GM12878 (cell line): ENCODE results near the gene ACKR1. TPM values are rescaled to one million over a fixed set of nuclear protein-coding genes. Genes with fewer than 3 reads are reported as not detected.

ENCODE experiments used
- CREB1 ChIP-seq: IDR thresholded peaks from 2 replicates; pipeline ENCODE4 v1.6.1; 2012; ENCODE audit warnings: low read depth, mild to moderate bottlenecking, inconsistent platforms
- ESRRA ChIP-seq: IDR thresholded peaks from 2 replicates; pipeline ENCODE4 v1.6.1; 2012; ENCODE audit warnings: mild to moderate bottlenecking, low read length, improper control_type of control experiment
- FOXM1 ChIP-seq: IDR thresholded peaks from 2 replicates; pipeline ENCODE4 v1.6.1; 2012; ENCODE audit warnings: low read depth, mild to moderate bottlenecking, inconsistent platforms, low read length, moderate library complexity
- GATAD2B ChIP-seq: fragments of 450-650 bp; conservative IDR thresholded peaks from 2 replicates; pipeline ENCODE4 v1.6.1; 2017; ENCODE audit warnings: low read depth, mild to moderate bottlenecking, moderate library complexity
- HCFC1 ChIP-seq: fragments of 150-350 bp; IDR thresholded peaks from 2 replicates; pipeline ENCODE4 v1.6.1; 2014; ENCODE audit warnings: low read length
- SIX5 ChIP-seq: IDR thresholded peaks from 2 replicates; pipeline ENCODE4 v1.6.1; 2011; ENCODE audit warnings: mild to moderate bottlenecking, low read depth, low read length, moderate library complexity; ENCODE audit not compliant: severe bottlenecking
- SMC3 ChIP-seq: IDR thresholded peaks from 2 replicates; pipeline ENCODE4 v1.6.1; 2011; ENCODE audit warnings: low read length, improper control_type of control experiment, borderline replicate concordance
- polyA plus RNA-seq, 11 experiments: library from polyadenylated mRNA; depleted of rRNA in 4 of 11; unstranded in 6 of 11; stranded (reverse) in 5 of 11; fragments of >200 nt; fragmentation: Nextera tagmentation in 4 of 11; fragmentation: Illumina TruSeq in 1 of 11; extraction: Ambion mirVana in 4 of 11; extraction: Trizol in 1 of 11; gene quantifications; 1 replicate in 1 of 11; 2 replicates in 10 of 11; pipeline versions ENCODE4 v1.2.1 to v1.2.3, GENCODE V29; 2011 to 2016; ENCODE audit warnings: inconsistent platforms in 2 of 11, missing spikeins in 2 of 11, low read depth in 1 of 11
- total RNA-seq, 4 experiments: library from RNA; depleted of rRNA in 3 of 4; stranded (reverse); fragments of >200 nt in 3 of 4; fragmentation: Illumina TruSeq in 1 of 4; extraction: Trizol in 1 of 4; gene quantifications; 2 replicates each; pipeline versions ENCODE4 v1.2.1 to v1.2.3, GENCODE V29; 2013 to 2021
- TF ChIP-seq, protein P1 (sequence below): fragments of 450-650 bp; IDR thresholded peaks from 2 replicates; pipeline ENCODE4 v1.6.1; 2016; ENCODE audit warnings: mild to moderate bottlenecking
- TF ChIP-seq, protein P2 (sequence below): fragments of 450-650 bp; IDR thresholded peaks from 2 replicates; pipeline ENCODE4 v1.6.1; 2017; ENCODE audit warnings: mild to moderate bottlenecking, low read depth, inconsistent platforms; ENCODE audit not compliant: poor library complexity, severe bottlenecking
- TF ChIP-seq, protein P3 (sequence below): IDR thresholded peaks from 2 replicates; pipeline ENCODE4 v1.6.1; 2011; ENCODE audit warnings: borderline replicate concordance, low read depth, mild to moderate bottlenecking, moderate library complexity, low read length; ENCODE audit not compliant: insufficient read depth, poor library complexity, severe bottlenecking

The ACKR1 gene
- total and polyA plus RNA-seq, 10 of the 15 experiments (the other 5 are each of a cell fraction or from before 2014, with no cell fraction given) = 0.06 to 1.8 (median 0.38) TPM; not detected in 1

DNA sequence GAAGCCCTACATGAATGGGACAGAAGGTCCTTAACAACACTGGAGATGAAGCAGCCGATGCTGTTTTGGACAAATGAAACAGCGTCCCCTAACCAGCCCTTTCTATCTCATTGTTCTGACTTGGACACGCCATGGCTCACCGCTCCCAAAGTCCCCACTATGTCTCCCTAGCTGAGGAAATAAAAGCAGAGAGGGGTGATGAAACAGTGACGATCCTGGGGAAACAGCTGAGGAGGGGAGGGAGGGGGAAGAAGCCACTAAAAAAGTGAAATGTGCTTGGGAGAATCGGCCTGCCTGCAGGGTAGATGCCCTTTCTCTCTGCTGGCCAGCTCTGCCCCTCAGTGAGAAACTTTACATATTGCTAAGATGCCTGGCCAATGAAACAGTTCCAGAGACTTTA is 1.1 kb upstream of the ACKR1 start (continued):
- TF ChIP-seq, protein P1, sequence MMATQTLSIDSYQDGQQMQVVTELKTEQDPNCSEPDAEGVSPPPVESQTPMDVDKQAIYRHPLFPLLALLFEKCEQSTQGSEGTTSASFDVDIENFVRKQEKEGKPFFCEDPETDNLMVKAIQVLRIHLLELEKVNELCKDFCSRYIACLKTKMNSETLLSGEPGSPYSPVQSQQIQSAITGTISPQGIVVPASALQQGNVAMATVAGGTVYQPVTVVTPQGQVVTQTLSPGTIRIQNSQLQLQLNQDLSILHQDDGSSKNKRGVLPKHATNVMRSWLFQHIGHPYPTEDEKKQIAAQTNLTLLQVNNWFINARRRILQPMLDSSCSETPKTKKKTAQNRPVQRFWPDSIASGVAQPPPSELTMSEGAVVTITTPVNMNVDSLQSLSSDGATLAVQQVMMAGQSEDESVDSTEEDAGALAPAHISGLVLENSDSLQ = no peak
- TF ChIP-seq HCFC1 (no peak), GATAD2B (no peak), SMC3 (no peak), FOXM1 (no peak), CREB1 (no peak), SIX5 (no peak), ESRRA (no peak)
- TF ChIP-seq, protein P2, sequence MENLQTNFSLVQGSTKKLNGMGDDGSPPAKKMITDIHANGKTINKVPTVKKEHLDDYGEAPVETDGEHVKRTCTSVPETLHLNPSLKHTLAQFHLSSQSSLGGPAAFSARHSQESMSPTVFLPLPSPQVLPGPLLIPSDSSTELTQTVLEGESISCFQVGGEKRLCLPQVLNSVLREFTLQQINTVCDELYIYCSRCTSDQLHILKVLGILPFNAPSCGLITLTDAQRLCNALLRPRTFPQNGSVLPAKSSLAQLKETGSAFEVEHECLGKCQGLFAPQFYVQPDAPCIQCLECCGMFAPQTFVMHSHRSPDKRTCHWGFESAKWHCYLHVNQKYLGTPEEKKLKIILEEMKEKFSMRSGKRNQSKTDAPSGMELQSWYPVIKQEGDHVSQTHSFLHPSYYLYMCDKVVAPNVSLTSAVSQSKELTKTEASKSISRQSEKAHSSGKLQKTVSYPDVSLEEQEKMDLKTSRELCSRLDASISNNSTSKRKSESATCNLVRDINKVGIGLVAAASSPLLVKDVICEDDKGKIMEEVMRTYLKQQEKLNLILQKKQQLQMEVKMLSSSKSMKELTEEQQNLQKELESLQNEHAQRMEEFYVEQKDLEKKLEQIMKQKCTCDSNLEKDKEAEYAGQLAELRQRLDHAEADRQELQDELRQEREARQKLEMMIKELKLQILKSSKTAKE = no peak
- TF ChIP-seq, protein P3, sequence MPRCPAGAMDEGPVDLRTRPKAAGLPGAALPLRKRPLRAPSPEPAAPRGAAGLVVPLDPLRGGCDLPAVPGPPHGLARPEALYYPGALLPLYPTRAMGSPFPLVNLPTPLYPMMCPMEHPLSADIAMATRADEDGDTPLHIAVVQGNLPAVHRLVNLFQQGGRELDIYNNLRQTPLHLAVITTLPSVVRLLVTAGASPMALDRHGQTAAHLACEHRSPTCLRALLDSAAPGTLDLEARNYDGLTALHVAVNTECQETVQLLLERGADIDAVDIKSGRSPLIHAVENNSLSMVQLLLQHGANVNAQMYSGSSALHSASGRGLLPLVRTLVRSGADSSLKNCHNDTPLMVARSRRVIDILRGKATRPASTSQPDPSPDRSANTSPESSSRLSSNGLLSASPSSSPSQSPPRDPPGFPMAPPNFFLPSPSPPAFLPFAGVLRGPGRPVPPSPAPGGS = no peak
